HG02759 (cell line): ENCODE results near the gene SNX32.

Source experiments
- ATAC-seq: cut with Tn5 transposase; IDR thresholded peaks from one replicate; pipeline ENCODE4 v1.9.1; 2021; ENCODE audit warnings: mild to moderate bottlenecking, moderate library complexity; ENCODE audit not compliant: unreplicated experiment

Gene SNX32

GRCh38 chr11:65865550-65866172 lies 31.9 kb downstream of the SNX32 start:
- ATAC-seq, result no peak

- ATAC-seq, result no peak
These were observed 32.9 kb downstream of the SNX32 start for GRCh38 chr11:65866509-65867283.

GRCh38 chr11:65867284-65868071 lies 33.7 kb downstream of the SNX32 start:
- no peak for ATAC-seq

- no peak for ATAC-seq
These were observed 34.4 kb downstream of the SNX32 start for GRCh38 chr11:65868076-65868667.

GRCh38 chr11:65868907-65869306 lies 35.1 kb downstream of the SNX32 start:
- ATAC-seq, result no peak

- ATAC-seq, result no peak
These were observed 36.0 kb downstream of the SNX32 start for GRCh38 chr11:65869643-65870306.

- no peak for ATAC-seq
These were observed 36.5 kb downstream of the SNX32 start for GRCh38 chr11:65870307-65870658.

GRCh38 chr11:65870706-65871681 lies 37.2 kb downstream of the SNX32 start:
- ATAC-seq, result no peak

- ATAC-seq, result no peak
These were observed 38.2 kb downstream of the SNX32 start for GRCh38 chr11:65871811-65872548.

- no peak for ATAC-seq
These were observed 39.0 kb downstream of the SNX32 start, which contains the start of gene EFEMP2 for GRCh38 chr11:65872586-65873317. Gene EFEMP2, minus strand, starts transcription at chr11:65872800. Its CDS starts 446 bp downstream, at chr11:65872354.

- peak; percentile 83 for ATAC-seq
These were observed 39.8 kb downstream of the SNX32 start for GRCh38 chr11:65873318-65874156.

GRCh38 chr11:65879617-65880016 lies 45.9 kb downstream of the SNX32 start, which contains the start of gene CTSW:
Gene CTSW, plus strand, starts transcription at chr11:65879837. Its CDS starts 18 bp downstream, at chr11:65879855.
- no peak for ATAC-seq

- no peak for ATAC-seq
These were observed 46.3 kb downstream of the SNX32 start for GRCh38 chr11:65880027-65880426.

GRCh38 chr11:65880844-65881421 lies 47.2 kb downstream of the SNX32 start:
- no peak for ATAC-seq

GRCh38 chr11:65882120-65883057 lies 48.6 kb downstream of the SNX32 start:
- ATAC-seq, result no peak
